MM.1S (cell line): ENCODE measurements around the gene CXXC4.

Experiments
- EZH2phosphoT487 ChIP-seq: fragments of 300-600 bp; sonication (generic); IDR thresholded peaks from 2 replicates; pipeline ENCODE4 v1.6.1; 2018; ENCODE audit warnings: antibody characterized with exemption, low read length
- TF ChIP-seq, protein P1 (sequence below): fragments of 300-600 bp; sonication (generic); IDR thresholded peaks from 2 replicates; pipeline ENCODE4 v1.5.1; 2016; ENCODE audit warnings: antibody characterized with exemption, low read length, mixed read lengths

DNA sequence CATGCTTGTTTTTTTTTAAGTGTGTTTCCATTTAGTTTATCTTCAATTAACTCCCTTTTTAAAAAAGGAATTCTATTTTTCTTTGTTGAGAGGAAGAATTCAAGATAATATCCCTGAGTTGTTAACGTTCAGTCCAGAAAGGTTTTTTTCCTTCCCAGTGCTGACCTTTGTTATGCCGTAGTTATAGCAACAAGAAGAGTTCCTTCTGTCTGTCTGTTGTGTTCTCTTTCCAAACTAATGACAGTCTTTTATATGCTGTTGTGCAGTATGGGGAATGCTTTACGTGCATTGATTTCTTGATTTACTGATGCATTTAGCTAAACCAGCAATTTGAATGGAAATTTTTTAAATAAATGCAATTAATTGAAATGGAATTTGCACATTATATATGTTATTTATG is 6.6 kb upstream of the CXXC4 start:
- TF ChIP-seq, protein P1, sequence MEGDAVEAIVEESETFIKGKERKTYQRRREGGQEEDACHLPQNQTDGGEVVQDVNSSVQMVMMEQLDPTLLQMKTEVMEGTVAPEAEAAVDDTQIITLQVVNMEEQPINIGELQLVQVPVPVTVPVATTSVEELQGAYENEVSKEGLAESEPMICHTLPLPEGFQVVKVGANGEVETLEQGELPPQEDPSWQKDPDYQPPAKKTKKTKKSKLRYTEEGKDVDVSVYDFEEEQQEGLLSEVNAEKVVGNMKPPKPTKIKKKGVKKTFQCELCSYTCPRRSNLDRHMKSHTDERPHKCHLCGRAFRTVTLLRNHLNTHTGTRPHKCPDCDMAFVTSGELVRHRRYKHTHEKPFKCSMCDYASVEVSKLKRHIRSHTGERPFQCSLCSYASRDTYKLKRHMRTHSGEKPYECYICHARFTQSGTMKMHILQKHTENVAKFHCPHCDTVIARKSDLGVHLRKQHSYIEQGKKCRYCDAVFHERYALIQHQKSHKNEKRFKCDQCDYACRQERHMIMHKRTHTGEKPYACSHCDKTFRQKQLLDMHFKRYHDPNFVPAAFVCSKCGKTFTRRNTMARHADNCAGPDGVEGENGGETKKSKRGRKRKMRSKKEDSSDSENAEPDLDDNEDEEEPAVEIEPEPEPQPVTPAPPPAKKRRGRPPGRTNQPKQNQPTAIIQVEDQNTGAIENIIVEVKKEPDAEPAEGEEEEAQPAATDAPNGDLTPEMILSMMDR: no peak
- no peak for TF ChIP-seq EZH2phosphoT487
